ENCODE results near the gene PUS10. TPM values are rescaled to one million over a fixed set of nuclear protein-coding genes. Genes with fewer than 3 reads are reported as not detected.

Gene PUS10
- total and polyA plus RNA-seq, 2 of the 13 experiments (the other 11 are each of a cell fraction or from before 2014, with no cell fraction given) = 41.4 to 44.3 TPM

DNA sequence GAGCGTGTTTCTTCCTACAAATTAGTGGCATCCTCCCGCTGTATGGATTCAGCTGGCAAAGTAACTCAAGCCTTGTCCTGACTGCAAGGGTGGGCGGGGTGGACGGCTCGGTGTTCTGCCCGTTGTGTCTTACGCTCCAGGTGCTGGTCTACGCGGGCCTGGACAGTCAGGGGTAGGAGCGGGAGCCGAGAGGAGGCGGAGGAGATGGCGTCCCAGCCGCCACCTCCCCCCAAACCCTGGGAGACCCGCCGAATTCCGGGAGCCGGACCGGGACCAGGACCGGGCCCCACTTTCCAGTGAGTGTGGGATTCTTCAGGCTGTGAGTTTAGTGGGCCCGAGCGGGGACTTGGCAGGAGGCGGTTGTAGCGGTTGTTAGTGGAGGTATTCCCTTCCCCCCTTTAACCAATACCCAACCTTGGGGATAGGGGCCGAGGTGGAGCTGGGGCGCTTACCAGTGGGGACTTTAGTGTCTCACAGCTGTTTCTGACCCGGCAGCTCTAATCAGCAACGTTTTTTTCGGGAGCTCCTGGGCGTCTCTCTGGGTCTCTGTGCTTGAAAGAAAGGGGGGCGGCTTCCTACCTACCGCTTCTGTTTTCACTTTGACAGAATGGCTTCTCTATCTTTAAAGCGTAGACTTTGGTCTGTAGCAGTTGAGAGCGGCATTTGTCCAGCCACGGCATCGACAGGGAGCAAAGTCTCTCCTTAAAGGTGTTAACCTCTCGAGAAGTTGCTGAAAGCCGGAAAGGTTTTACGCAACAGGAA, at the start of gene PUS10, which contains the start of gene PEX13 (continued):
- TF ChIP-seq IRF9 (CRISPR knock-in tag; IDR thresholded peaks at IDR 0.05; ENCODE audit: borderline replicate concordance) (peak; percentile 23; the same call in 1 of the 2 replicates), ZFY (CRISPR knock-in tag; IDR thresholded peaks at IDR 0.05) (peak; percentile 68), YY1 (IDR thresholded peaks at IDR 0.05; ENCODE audit: insufficient read depth, insufficient replicate concordance, low read depth, low read length) (peak; percentile 79), HNF4G (IDR thresholded peaks at IDR 0.05; ENCODE audit: borderline replicate concordance, low read depth, low read length) (peak; percentile 100), HNF4G (CRISPR knock-in tag; IDR thresholded peaks at IDR 0.05; ENCODE audit: borderline replicate concordance, low read depth) (peak; percentile 98), ZNF234 (CRISPR knock-in tag; conservative IDR thresholded peaks at IDR 0.05) (0 out of 2 replicates have a peak, but pooled peaks have one; percentile 45), ZMAT3 (CRISPR knock-in tag; conservative IDR thresholded peaks at IDR 0.05) (no peak; the same call in 1 of the 2 replicates), PBX3 (CRISPR knock-in tag; IDR thresholded peaks at IDR 0.05; ENCODE audit: borderline replicate concordance) (no peak), IKZF4 (CRISPR knock-in tag; IDR thresholded peaks at IDR 0.05; ENCODE audit: borderline replicate concordance, low read depth, not compliant biosample characterization) (no peak), ZNF574 (CRISPR knock-in tag; IDR thresholded peaks at IDR 0.05) (peak; percentile 69), ZKSCAN5 (CRISPR knock-in tag; IDR thresholded peaks at IDR 0.05) (no peak), SP140L (CRISPR knock-in tag; IDR thresholded peaks at IDR 0.05; ENCODE audit: borderline replicate concordance) (no peak; the same call in 1 of the 2 replicates), BRD4 (CRISPR knock-in tag; IDR thresholded peaks at IDR 0.05) (no peak), TARDBP (CRISPR knock-in tag; IDR thresholded peaks at IDR 0.05) (peak; percentile 78), ZNF382 (CRISPR knock-in tag; IDR thresholded peaks at IDR 0.05; ENCODE audit: borderline replicate concordance) (no peak)
- TF ChIP-seq, protein P1, sequence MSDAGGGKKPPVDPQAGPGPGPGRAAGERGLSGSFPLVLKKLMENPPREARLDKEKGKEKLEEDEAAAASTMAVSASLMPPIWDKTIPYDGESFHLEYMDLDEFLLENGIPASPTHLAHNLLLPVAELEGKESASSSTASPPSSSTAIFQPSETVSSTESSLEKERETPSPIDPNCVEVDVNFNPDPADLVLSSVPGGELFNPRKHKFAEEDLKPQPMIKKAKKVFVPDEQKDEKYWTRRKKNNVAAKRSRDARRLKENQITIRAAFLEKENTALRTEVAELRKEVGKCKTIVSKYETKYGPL (CRISPR knock-in tag; IDR thresholded peaks at IDR 0.05) = peak; percentile 5; the same call in 1 of the 2 replicates
- TF ChIP-seq, protein P2, sequence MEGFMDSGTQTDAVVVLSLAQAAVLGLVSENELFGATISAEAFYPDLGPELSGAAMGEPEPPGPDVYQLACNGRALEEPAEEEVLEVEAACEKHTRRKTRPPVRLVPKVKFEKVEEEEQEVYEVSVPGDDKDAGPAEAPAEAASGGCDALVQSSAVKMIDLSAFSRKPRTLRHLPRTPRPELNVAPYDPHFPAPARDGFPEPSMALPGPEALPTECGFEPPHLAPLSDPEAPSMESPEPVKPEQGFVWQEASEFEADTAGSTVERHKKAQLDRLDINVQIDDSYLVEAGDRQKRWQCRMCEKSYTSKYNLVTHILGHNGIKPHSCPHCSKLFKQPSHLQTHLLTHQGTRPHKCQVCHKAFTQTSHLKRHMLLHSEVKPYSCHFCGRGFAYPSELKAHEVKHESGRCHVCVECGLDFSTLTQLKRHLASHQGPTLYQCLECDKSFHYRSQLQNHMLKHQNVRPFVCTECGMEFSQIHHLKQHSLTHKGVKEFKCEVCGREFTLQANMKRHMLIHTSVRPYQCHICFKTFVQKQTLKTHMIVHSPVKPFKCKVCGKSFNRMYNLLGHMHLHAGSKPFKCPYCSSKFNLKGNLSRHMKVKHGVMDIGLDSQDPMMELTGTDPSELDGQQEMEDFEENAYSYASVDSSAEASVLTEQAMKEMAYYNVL (CRISPR knock-in tag; IDR thresholded peaks at IDR 0.05; ENCODE audit: borderline replicate concordance) = peak; percentile 78; the same call in 1 of the 2 replicates
- TF ChIP-seq, protein P3, sequence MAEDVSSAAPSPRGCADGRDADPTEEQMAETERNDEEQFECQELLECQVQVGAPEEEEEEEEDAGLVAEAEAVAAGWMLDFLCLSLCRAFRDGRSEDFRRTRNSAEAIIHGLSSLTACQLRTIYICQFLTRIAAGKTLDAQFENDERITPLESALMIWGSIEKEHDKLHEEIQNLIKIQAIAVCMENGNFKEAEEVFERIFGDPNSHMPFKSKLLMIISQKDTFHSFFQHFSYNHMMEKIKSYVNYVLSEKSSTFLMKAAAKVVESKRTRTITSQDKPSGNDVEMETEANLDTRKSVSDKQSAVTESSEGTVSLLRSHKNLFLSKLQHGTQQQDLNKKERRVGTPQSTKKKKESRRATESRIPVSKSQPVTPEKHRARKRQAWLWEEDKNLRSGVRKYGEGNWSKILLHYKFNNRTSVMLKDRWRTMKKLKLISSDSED (CRISPR knock-in tag; IDR thresholded peaks at IDR 0.05) = no peak

Data from HepG2 (cell line).